Loucy (cell line): ENCODE results near the gene SLC7A8.

Experiments used
- H2AFZ ChIP-seq: fragments of 200-600 bp; sonication (generic); 2 replicates; pipeline ENCODE4 v1.6.0; 2016; ENCODE audit warnings: antibody characterized with exemption, mild to moderate bottlenecking, low read length, moderate library complexity
- H3F3A ChIP-seq: fragments of 200-600 bp; 2 replicates; pipeline ENCODE4 v1.6.0; 2016; ENCODE audit warnings: antibody characterized with exemption, low read depth, mild to moderate bottlenecking
- H3K27me3 ChIP-seq: fragments of 200-600 bp; sonication (generic); 2 replicates; pipeline ENCODE4 v1.6.1; 2014; ENCODE audit warnings: low read length, mild to moderate bottlenecking; ENCODE audit not compliant: insufficient read depth, poor library complexity, severe bottlenecking
- H3K36me3 ChIP-seq: fragments of 200-600 bp; sonication (generic); 2 replicates; pipeline ENCODE4 v1.6.1; 2016; ENCODE audit warnings: low read length; ENCODE audit not compliant: insufficient read depth
- H3K4me1 ChIP-seq: fragments of 200-600 bp; sonication (generic); 2 replicates; pipeline ENCODE4 v1.5.1; 2014; ENCODE audit warnings: low read length, mild to moderate bottlenecking; ENCODE audit not compliant: insufficient read depth, poor library complexity, severe bottlenecking
- H3K4me2 ChIP-seq: fragments of 200-600 bp; sonication (generic); 2 replicates; pipeline ENCODE4 v1.6.0; 2014; ENCODE audit warnings: antibody characterized with exemption, low read length, low read depth, mild to moderate bottlenecking; ENCODE audit not compliant: poor library complexity, severe bottlenecking
- H3K4me3 ChIP-seq: fragments of 200-600 bp; sonication (generic); 2 replicates; pipeline ENCODE4 v1.5.1; 2014; ENCODE audit warnings: low read length, mild to moderate bottlenecking, mixed read lengths; ENCODE audit not compliant: poor library complexity, severe bottlenecking
- H3K79me2 ChIP-seq: fragments of 200-600 bp; sonication (generic); 2 replicates; pipeline ENCODE4 v1.6.1; 2014; ENCODE audit warnings: low read length; ENCODE audit not compliant: insufficient read depth
- H3K9ac ChIP-seq: fragments of 200-600 bp; sonication (generic); 2 replicates; pipeline ENCODE4 v1.6.0; 2014; ENCODE audit warnings: mild to moderate bottlenecking, low read depth, low read length, moderate library complexity; ENCODE audit not compliant: poor library complexity, severe bottlenecking
- H3K9me2 ChIP-seq: fragments of 200-600 bp; sonication (generic); replicated peaks from 2 replicates; pipeline ENCODE4 v1.6.1; 2016; ENCODE audit warnings: low read depth, low read length, mixed read lengths
- H3K9me3 ChIP-seq: fragments of 200-600 bp; sonication (generic); 2 replicates; pipeline ENCODE4 v1.6.1; 2014; ENCODE audit warnings: mild to moderate bottlenecking, antibody characterized with exemption, low read length, low read depth; ENCODE audit not compliant: insufficient read depth
- H4K20me1 ChIP-seq: fragments of 200-600 bp; sonication (generic); 2 replicates; pipeline ENCODE4 v1.6.0; 2014; ENCODE audit warnings: antibody characterized with exemption, low read length, mild to moderate bottlenecking; ENCODE audit not compliant: insufficient read depth, poor library complexity, severe bottlenecking
- EZH2phosphoT487 ChIP-seq: fragments of 200-600 bp; IDR thresholded peaks from 2 replicates; pipeline ENCODE4 v1.6.1; 2018; ENCODE audit warnings: antibody characterized with exemption, mild to moderate bottlenecking, moderate library complexity, borderline replicate concordance
- TF ChIP-seq, protein P1 (sequence below): fragments of 200-600 bp; sonication (generic); conservative IDR thresholded peaks from 2 replicates; pipeline ENCODE4 v1.5.1; 2014; ENCODE audit warnings: mild to moderate bottlenecking, antibody characterized with exemption, low read length

Gene SLC7A8

DNA sequence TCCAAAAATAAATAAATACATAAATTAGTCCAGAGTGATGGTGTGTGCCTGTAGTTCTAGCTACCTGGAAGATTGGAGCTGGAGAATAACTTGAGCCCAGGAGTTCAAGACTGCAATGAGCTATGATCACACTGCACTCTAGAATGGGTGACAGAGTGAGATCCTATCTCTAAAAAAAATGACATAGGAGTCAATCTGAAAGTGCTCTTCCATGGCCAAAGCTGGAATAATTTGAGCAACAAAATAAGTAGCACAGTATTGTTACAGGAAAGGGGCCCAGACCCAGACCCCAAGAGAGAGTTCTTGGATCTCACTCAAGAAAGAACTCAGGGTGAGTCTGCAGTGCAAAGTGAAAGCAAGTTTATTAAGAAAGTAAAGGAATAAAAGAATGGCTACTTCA, 24.9 kb upstream of the SLC7A8 start:
- Histone ChIP-seq H3K79me2 (no peaks in the 10 kb centered on the region), H3K4me2 (no peak overlapping the region), H3K4me3 (no peak overlapping the region), H3K27me3 (no peaks in the 10 kb centered on the region), H3K36me3 (no peaks in the 10 kb centered on the region), H3K4me1 (no peaks in the 10 kb centered on the region), H3F3A (no peaks in the 10 kb centered on the region), H2AFZ (no peak overlapping the region), H3K9ac (no peak overlapping the region), H3K9me2 (no peaks in the 10 kb centered on the region), H3K9me3 (no peaks in the 10 kb centered on the region), H4K20me1 (no peaks in the 10 kb centered on the region)
- no peak for TF ChIP-seq EZH2phosphoT487
- TF ChIP-seq, protein P1, sequence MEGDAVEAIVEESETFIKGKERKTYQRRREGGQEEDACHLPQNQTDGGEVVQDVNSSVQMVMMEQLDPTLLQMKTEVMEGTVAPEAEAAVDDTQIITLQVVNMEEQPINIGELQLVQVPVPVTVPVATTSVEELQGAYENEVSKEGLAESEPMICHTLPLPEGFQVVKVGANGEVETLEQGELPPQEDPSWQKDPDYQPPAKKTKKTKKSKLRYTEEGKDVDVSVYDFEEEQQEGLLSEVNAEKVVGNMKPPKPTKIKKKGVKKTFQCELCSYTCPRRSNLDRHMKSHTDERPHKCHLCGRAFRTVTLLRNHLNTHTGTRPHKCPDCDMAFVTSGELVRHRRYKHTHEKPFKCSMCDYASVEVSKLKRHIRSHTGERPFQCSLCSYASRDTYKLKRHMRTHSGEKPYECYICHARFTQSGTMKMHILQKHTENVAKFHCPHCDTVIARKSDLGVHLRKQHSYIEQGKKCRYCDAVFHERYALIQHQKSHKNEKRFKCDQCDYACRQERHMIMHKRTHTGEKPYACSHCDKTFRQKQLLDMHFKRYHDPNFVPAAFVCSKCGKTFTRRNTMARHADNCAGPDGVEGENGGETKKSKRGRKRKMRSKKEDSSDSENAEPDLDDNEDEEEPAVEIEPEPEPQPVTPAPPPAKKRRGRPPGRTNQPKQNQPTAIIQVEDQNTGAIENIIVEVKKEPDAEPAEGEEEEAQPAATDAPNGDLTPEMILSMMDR: no peak

DNA sequence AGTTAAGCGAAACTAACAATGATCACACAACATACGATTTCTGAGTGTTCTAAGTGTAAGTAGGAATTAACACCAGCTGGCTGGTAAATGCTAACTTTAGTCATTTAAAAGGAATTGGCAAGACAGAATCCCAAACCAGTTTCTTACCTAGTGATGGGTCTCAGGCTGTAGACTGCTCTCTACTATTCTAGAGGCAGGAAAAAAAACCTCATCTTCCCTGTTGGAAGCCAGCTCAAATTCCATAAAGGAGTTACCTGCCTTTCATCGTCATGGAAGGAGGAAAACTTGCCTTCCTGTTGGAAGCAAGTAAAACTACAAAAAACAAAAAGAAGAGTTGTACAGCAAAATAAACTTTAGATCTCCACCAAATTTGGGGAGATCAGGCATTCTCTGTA, 23.7 kb upstream of the SLC7A8 start:
- no peak overlapping the region for H3K9ac ChIP-seq
- no peak for TF ChIP-seq EZH2phosphoT487
- TF ChIP-seq, protein P1: no peak
- H3K79me2 ChIP-seq: no peaks in the 10 kb centered on the region
- H4K20me1 ChIP-seq: no peaks in the 10 kb centered on the region
- H3K9me3 ChIP-seq: no peaks in the 10 kb centered on the region
- no peaks in the 10 kb centered on the region for H3K9me2 ChIP-seq
- no peaks in the 10 kb centered on the region for H3K4me1 ChIP-seq
- no peaks in the 10 kb centered on the region for H3F3A ChIP-seq
- 0 out of 2 replicates have a peak overlapping the region, but pooled peaks have one; percentile 39 for H2AFZ ChIP-seq
- H3K36me3 ChIP-seq: no peaks in the 10 kb centered on the region
- no peaks in the 10 kb centered on the region for H3K27me3 ChIP-seq
- no peak overlapping the region for H3K4me2 ChIP-seq
- no peak overlapping the region for H3K4me3 ChIP-seq

DNA sequence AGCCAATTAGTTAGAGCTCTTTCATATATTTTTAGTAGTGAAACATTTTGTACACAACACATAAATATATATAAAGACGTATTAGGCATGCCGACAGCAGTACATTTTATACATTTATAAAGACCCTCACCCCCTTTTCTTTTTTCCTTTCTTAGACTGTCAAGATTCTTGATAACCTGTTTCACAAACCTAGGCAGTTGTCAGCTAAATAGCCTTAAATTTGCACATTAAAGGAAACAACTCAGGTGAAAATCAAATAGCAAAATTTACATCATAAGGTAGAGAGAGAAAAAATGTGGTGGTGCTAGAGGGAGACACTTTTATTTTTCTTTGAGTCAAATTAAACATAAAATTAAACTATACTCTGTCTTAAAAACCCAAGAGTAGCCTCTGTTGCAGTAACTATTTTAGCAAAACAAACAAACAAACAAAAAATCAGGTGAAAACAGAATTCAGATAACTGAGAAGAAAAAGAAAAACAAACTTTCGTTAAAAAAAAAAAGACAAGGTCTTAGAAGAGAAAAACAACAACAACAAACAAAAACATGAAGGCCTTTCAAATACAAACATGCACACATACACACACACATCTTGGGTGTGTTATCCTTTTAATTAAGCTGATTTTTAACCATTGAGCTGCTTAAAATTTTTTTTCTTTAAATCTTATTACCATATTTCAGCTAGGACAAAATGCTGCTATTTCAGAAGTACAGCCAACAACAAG, 23.1 kb upstream of the SLC7A8 start:
- H3K4me3 ChIP-seq: no peak overlapping the region
- H3K79me2 ChIP-seq: no peaks in the 10 kb centered on the region
- H3K36me3 ChIP-seq: no peaks in the 10 kb centered on the region
- H3F3A ChIP-seq: no peaks in the 10 kb centered on the region
- H4K20me1 ChIP-seq: no peaks in the 10 kb centered on the region
- H3K9me3 ChIP-seq: no peaks in the 10 kb centered on the region
- no peaks in the 10 kb centered on the region for H3K4me1 ChIP-seq
- no peak overlapping the region for H3K9ac ChIP-seq
- H3K27me3 ChIP-seq: no peaks in the 10 kb centered on the region
- TF ChIP-seq, protein P1: no peak
- no peak for TF ChIP-seq EZH2phosphoT487
- H3K9me2 ChIP-seq: no peaks in the 10 kb centered on the region
- no peak overlapping the region for H2AFZ ChIP-seq
- H3K4me2 ChIP-seq: no peak overlapping the region
